Tibial artery (tissue), 4 donors: Measurements from ENCODE around the gene HDAC10.

Experiments used
- DNase-seq, 2 donors: peaks; one replicate each; pipeline ENCODE4 v3.0.0-alpha.2; 2019
- H3K27ac ChIP-seq, 2 donors: fragments of 200-600 bp; sonication (generic) in 1 of 2; 1 replicate in 1 of 2; 2 replicates in 1 of 2; pipeline ENCODE4 v1.5.1; 2018 to 2019; ENCODE audit warnings: mild to moderate bottlenecking in 1 of 2
- H3K27me3 ChIP-seq, 2 donors: fragments of 200-600 bp; sonication (generic) in 1 of 2; one replicate each; pipeline versions ENCODE4 v1.5.1 to v1.6.0; 2016 to 2019
- H3K36me3 ChIP-seq, 3 donors: fragments of 200-600 bp; sonication (generic) in 2 of 3; one replicate each; pipeline ENCODE4 v1.5.1; 2016 to 2019; ENCODE audit warnings: mild to moderate bottlenecking in 2 of 3
- H3K4me1 ChIP-seq, 4 donors: fragments of 200-600 bp; sonication (generic) in 2 of 4; 1 replicate in 3 of 4; 2 replicates in 1 of 4; pipeline ENCODE4 v1.5.1; 2016 to 2019
- H3K4me3 ChIP-seq, 2 donors: fragments of 200-600 bp; sonication (generic) in 1 of 2; 1 replicate in 1 of 2; 2 replicates in 1 of 2; pipeline ENCODE4 v1.5.1; 2018 to 2019; ENCODE audit warnings: mild to moderate bottlenecking in 2 of 2
- H3K9me3 ChIP-seq, 3 donors: fragments of 200-600 bp; sonication (generic) in 1 of 3; one replicate each; pipeline ENCODE4 v1.5.1; 2016 to 2019
- CTCF ChIP-seq, 2 experiments: fragments of 200-600 bp in 1 of 2; fragments of 450-650 bp in 1 of 2; IDR thresholded peaks; one replicate each; pipeline ENCODE4 v1.5.1; 2017 to 2019; ENCODE audit warnings: antibody characterized with exemption in 2 of 2, mild to moderate bottlenecking in 1 of 2, moderate library complexity in 1 of 2
- intact Hi-C: fragments of 100-400 bp; cut with DNase I; formaldehyde crosslinking; loops from one replicate; pipeline ENCODE4 v1.15.0; 2023; ENCODE audit warnings: low total_unique reads

HDAC10 gene

GRCh38 chr22:50281957-50282356, 30.9 kb upstream of the HDAC10 start:
- intact Hi-C loops: no loop called here
- no peaks in the 10 kb centered on the region for H3K27me3 ChIP-seq
- H3K4me1 ChIP-seq: peaks cover 0 to 23% (median 0%) of the 10 kb centered on the region in 4 donors
- no peak for TF ChIP-seq CTCF (IDR thresholded peaks at IDR 0.05)
- H3K4me3 ChIP-seq: no peak overlapping the region
- H3K9me3 ChIP-seq: no peaks in the 10 kb centered on the region
- no peak for DNase-seq
- peaks cover 90 to 98% (median 95%) of the 10 kb centered on the region in 3 donors for H3K36me3 ChIP-seq
- no peak overlapping the region for H3K27ac ChIP-seq

- DNase-seq: no peak
- intact Hi-C loops: no loop called here
- no peaks in the 10 kb centered on the region for H3K9me3 ChIP-seq
- H3K4me1 ChIP-seq: peaks cover 0 to 19% (median 0%) of the 10 kb centered on the region in 4 donors
- no peaks in the 10 kb centered on the region for H3K27me3 ChIP-seq
- H3K4me3 ChIP-seq: no peak overlapping the region
- H3K27ac ChIP-seq: no peak overlapping the region
- TF ChIP-seq CTCF (IDR thresholded peaks at IDR 0.05): no peak
- H3K36me3 ChIP-seq: peaks cover 87 to 98% (median 95%) of the 10 kb centered on the region in 3 donors
Observed at GRCh38 chr22:50281384-50281760, 30.3 kb upstream of the HDAC10 start.

GRCh38 chr22:50280708-50281383, 29.8 kb upstream of the HDAC10 start:
- H3K27ac ChIP-seq: no peak overlapping the region
- peaks cover 84 to 98% (median 95%) of the 10 kb centered on the region in 3 donors for H3K36me3 ChIP-seq
- no peak for DNase-seq
- H3K27me3 ChIP-seq: no peaks in the 10 kb centered on the region
- intact Hi-C loops: no loop called here
- TF ChIP-seq CTCF (IDR thresholded peaks at IDR 0.05): no peak
- H3K4me3 ChIP-seq: no peak overlapping the region
- H3K4me1 ChIP-seq: peaks cover 0 to 18% (median 0%) of the 10 kb centered on the region in 4 donors
- H3K9me3 ChIP-seq: no peaks in the 10 kb centered on the region

GRCh38 chr22:50280022-50280707, 29.1 kb upstream of the HDAC10 start:
- Histone ChIP-seq H3K36me3 (peaks cover 88 to 100% (median 98%) of the 10 kb centered on the region in 3 donors), H3K27me3 (no peaks in the 10 kb centered on the region)

GRCh38 chr22:50278956-50279619, 28.0 kb upstream of the HDAC10 start:
- Histone ChIP-seq H3K27me3 (no peaks in the 10 kb centered on the region), H3K4me1 (peaks cover 0 to 18% (median 0%) of the 10 kb centered on the region in 4 donors), H3K27ac (no peak overlapping the region), H3K36me3 (peaks cover 87 to 96% (median 94%) of the 10 kb centered on the region in 3 donors), H3K4me3 (no peak overlapping the region), H3K9me3 (no peaks in the 10 kb centered on the region)
- no peak for DNase-seq
- TF ChIP-seq CTCF (IDR thresholded peaks at IDR 0.05): no peak
- intact Hi-C loops: no loop called here

More at GRCh38 chr22:50280022-50280707, 29.1 kb upstream of the HDAC10 start:
- Histone ChIP-seq H3K9me3 (no peaks in the 10 kb centered on the region), H3K4me1 (peaks cover 0 to 18% (median 0%) of the 10 kb centered on the region in 4 donors), H3K27ac (no peak overlapping the region), H3K4me3 (no peak overlapping the region)
- intact Hi-C loops: no loop called here
- TF ChIP-seq CTCF (IDR thresholded peaks at IDR 0.05): no peak
- no peak for DNase-seq
